GM23338 (cell line): Measurements from ENCODE around the gene MOK. TPM values are rescaled to one million over a fixed set of nuclear protein-coding genes. Genes with fewer than 3 reads are reported as not detected.

Experiments used
- ATAC-seq: fragments of 200-7000 bp; cut with Tn5 transposase; 3 replicates; pipeline ENCODE4 v1.9.1; 2020
- DNase-seq: peaks from one replicate; pipeline ENCODE4 v3.0.0-alpha.2; 2015; ENCODE audit warnings: low spot score
- H2AFZ ChIP-seq: fragments of 200-600 bp; sonication (generic); 2 replicates; pipeline ENCODE4 v1.8.0; 2016; ENCODE audit warnings: antibody characterized with exemption, mild to moderate bottlenecking, moderate library complexity
- H3F3A ChIP-seq: fragments of 200-600 bp; sonication (generic); replicated peaks from 2 replicates; pipeline ENCODE4 v1.8.0; 2017; ENCODE audit warnings: antibody characterized with exemption, mixed run types, low read depth
- H3K27ac ChIP-seq: fragments of 200-600 bp; sonication (generic); 2 replicates; pipeline ENCODE4 v1.6.1; 2016; ENCODE audit warnings: low read depth
- H3K27me3 ChIP-seq: fragments of 200-600 bp; sonication (generic); 2 replicates; pipeline ENCODE4 v1.8.0; 2016; ENCODE audit warnings: mild to moderate bottlenecking, mixed run types, moderate library complexity; ENCODE audit not compliant: insufficient read depth
- H3K36me3 ChIP-seq: fragments of 200-600 bp; sonication (generic); 2 replicates; pipeline ENCODE4 v1.8.0; 2016; ENCODE audit warnings: mild to moderate bottlenecking; ENCODE audit not compliant: insufficient read depth
- H3K4me1 ChIP-seq: fragments of 200-600 bp; sonication (generic); 2 replicates; pipeline ENCODE4 v1.8.0; 2016; ENCODE audit warnings: mild to moderate bottlenecking, moderate library complexity; ENCODE audit not compliant: insufficient read depth
- H3K4me2 ChIP-seq: fragments of 200-600 bp; sonication (generic); 2 replicates; pipeline ENCODE4 v1.7.1; 2017; ENCODE audit warnings: mixed run types
- H3K4me3 ChIP-seq: fragments of 200-600 bp; sonication (generic); 2 replicates; pipeline ENCODE4 v1.6.1; 2016; ENCODE audit warnings: mixed run types
- H3K79me2 ChIP-seq: fragments of 200-600 bp; sonication (generic); replicated peaks from 2 replicates; pipeline ENCODE4 v1.8.0; 2017; ENCODE audit warnings: mild to moderate bottlenecking; ENCODE audit not compliant: insufficient read depth
- H3K9me2 ChIP-seq: fragments of 200-600 bp; sonication (generic); 2 replicates; pipeline ENCODE4 v1.8.0; 2017; ENCODE audit not compliant: insufficient read depth
- H4K20me1 ChIP-seq: fragments of 200-600 bp; sonication (generic); replicated peaks from 2 replicates; pipeline ENCODE4 v1.8.0; 2017; ENCODE audit warnings: mild to moderate bottlenecking; ENCODE audit not compliant: insufficient read depth
- H3K27ac Mint-ChIP-seq: 2 replicates; pipeline ENCODE4 v1.8.0; 2020; ENCODE audit warnings: inconsistent platforms, mild to moderate bottlenecking, moderate library complexity, mixed read lengths
- H3K27me3 Mint-ChIP-seq: 3 replicates; pipeline ENCODE4 v1.8.0; 2022; ENCODE audit warnings: low read depth, mild to moderate bottlenecking, moderate library complexity, mixed read lengths, inconsistent platforms; ENCODE audit not compliant: insufficient read depth, poor library complexity
- H3K36me3 Mint-ChIP-seq: 3 replicates; pipeline ENCODE4 v1.8.0; 2021; ENCODE audit warnings: low read depth, mild to moderate bottlenecking, inconsistent platforms, moderate library complexity, mixed read lengths
- H3K4me1 Mint-ChIP-seq: 3 replicates; pipeline ENCODE4 v1.8.0; 2020; ENCODE audit warnings: mild to moderate bottlenecking, inconsistent platforms, mixed read lengths
- H3K4me3 Mint-ChIP-seq: 3 replicates; pipeline ENCODE4 v1.8.0; 2021; ENCODE audit warnings: moderate library complexity, mild to moderate bottlenecking, inconsistent platforms, mixed read lengths
- H3K9me3 Mint-ChIP-seq: 3 replicates; pipeline ENCODE4 v1.8.0; 2020; ENCODE audit warnings: moderate library complexity, mild to moderate bottlenecking, inconsistent platforms, mixed read lengths
- CTCF ChIP-seq, 2 experiments: fragments of 200-600 bp in 1 of 2; sonication (generic) in 1 of 2; conservative IDR thresholded peaks; 2 replicates each; pipeline versions ENCODE4 v1.5.1 to v1.6.1; 2016 to 2017; ENCODE audit warnings: antibody characterized with exemption in 2 of 2, low read depth in 2 of 2, mild to moderate bottlenecking in 2 of 2, moderate library complexity in 1 of 2
- EZH2 ChIP-seq: fragments of 200-600 bp; sonication (generic); IDR thresholded peaks from one replicate; pipeline ENCODE4 v1.8.0; 2017; ENCODE audit warnings: antibody characterized with exemption, mild to moderate bottlenecking, low read depth; ENCODE audit not compliant: unreplicated experiment
- EZH2phosphoT487 ChIP-seq: fragments of 200-600 bp; sonication (generic); IDR thresholded peaks from one replicate; pipeline ENCODE4 v1.8.1; 2018; ENCODE audit warnings: antibody characterized with exemption; ENCODE audit not compliant: unreplicated experiment
- JUNB ChIP-seq: IDR thresholded peaks from one replicate; pipeline ENCODE4 v1.6.1; 2016; ENCODE audit warnings: antibody characterized with exemption; ENCODE audit not compliant: unreplicated experiment
- NANOG ChIP-seq: IDR thresholded peaks from 2 replicates; pipeline ENCODE4 v1.6.1; 2016; ENCODE audit warnings: antibody characterized with exemption, borderline replicate concordance
- STAT1 ChIP-seq: IDR thresholded peaks from one replicate; pipeline ENCODE4 v1.6.1; 2016; ENCODE audit warnings: antibody characterized with exemption; ENCODE audit not compliant: unreplicated experiment
- ZNF331 ChIP-seq: fragments of 250-450 bp; sonication (Bioruptor Pico); IDR thresholded peaks from 2 replicates; pipeline ENCODE4 v1.5.0; 2020; ENCODE audit warnings: low read depth, mild to moderate bottlenecking, moderate library complexity
- polyA plus RNA-seq: library from polyadenylated mRNA; unstranded; fragments of >200 nt; fragmentation: Nextera tagmentation; extraction: Ambion mirVana; gene quantifications from 2 replicates; pipeline ENCODE4 v1.2.1, GENCODE V29; 2016
- total RNA-seq: library from RNA; depleted of rRNA; stranded (reverse); fragments of >200 nt; shearing (Covaris generic); gene quantifications from 2 replicates; pipeline ENCODE4 v1.2.3, GENCODE V29; 2014
- TF ChIP-seq, protein P1 (sequence below): IDR thresholded peaks from 2 replicates; pipeline ENCODE4 v1.6.1; 2016; ENCODE audit warnings: antibody characterized with exemption

MOK gene
- total and polyA plus RNA-seq, 2 experiments from 2014 or later, result 3.1 TPM

GRCh38 chr14:102208741-102209140 is 96.2 kb downstream of the MOK start:
- Histone ChIP-seq H3K27ac (no peak overlapping the region), H3K4me3 (no peak overlapping the region), H3K27me3 (no peaks in the 10 kb centered on the region), H3F3A (peaks cover 7% of the 10 kb centered on the region; the same call in 1 of the 2 replicates), H3K36me3 (no peaks in the 10 kb centered on the region; the same call in 1 of the 2 replicates), H3K4me2 (no peak overlapping the region), H4K20me1 (peaks cover 25% of the 10 kb centered on the region), H3K9me2 (no peaks in the 10 kb centered on the region), H3K4me1 (peaks cover 13% of the 10 kb centered on the region; the same call in 1 of the 2 replicates), H3K79me2 (peaks cover 43% of the 10 kb centered on the region), H2AFZ (no peak overlapping the region)
- peaks cover 16% of the 10 kb centered on the region; the same call in 2 of the 3 replicates for H3K36me3 Mint-ChIP-seq
- ATAC-seq, result no peak
- no peak overlapping the region for H3K4me3 Mint-ChIP-seq
- H3K4me1 Mint-ChIP-seq, result peaks cover 37% of the 10 kb centered on the region
- no peak overlapping the region; the same call in 1 of the 2 replicates for H3K27ac Mint-ChIP-seq
- TF ChIP-seq CTCF (conservative IDR thresholded peaks at IDR 0.05; ENCODE audit: low read depth in 2 of 2) (no peak), JUNB (no peak), STAT1 (no peak), EZH2 (no peak), ZNF331 (CRISPR knock-in tag) (no peak)
- no peak for DNase-seq
- peaks cover 11% of the 10 kb centered on the region for H3K27me3 Mint-ChIP-seq
- no peaks in the 10 kb centered on the region for H3K9me3 Mint-ChIP-seq

DNA sequence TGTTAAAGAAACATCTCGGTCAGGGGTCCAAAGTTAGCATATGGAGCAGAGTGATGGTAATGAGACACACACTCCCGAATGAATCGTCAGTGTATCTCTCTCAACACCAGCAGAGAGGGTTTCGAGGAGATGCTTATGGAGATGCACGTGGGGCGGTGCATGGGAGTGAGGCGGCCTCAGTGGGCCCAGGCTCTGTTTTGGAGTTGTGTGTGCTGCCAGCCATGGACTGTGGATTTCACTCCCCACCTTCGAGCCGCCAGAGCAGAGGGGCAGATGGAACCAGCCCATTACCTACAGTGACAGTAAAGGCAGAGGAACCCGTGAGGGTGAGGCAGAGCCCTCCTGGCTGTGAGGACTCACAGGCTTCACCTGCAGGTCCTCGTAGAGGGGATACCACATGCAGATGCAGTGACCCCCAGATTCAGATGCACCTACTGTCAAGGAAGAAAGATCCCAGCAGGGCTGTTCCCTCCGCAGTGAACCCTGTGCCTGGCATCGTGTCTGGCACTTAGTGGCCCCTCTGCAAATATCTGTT is 97.1 kb downstream of the MOK start:
- no peak overlapping the region for H3K4me2 ChIP-seq
- H3K27ac ChIP-seq, result no peak overlapping the region
- H4K20me1 ChIP-seq, result peaks cover 22% of the 10 kb centered on the region
- no peaks in the 10 kb centered on the region for H3K9me2 ChIP-seq
- no peak overlapping the region for H3K4me3 ChIP-seq
- no peak for DNase-seq
- no peaks in the 10 kb centered on the region; the same call in 1 of the 2 replicates for H3K36me3 ChIP-seq
- H3K27ac Mint-ChIP-seq, result no peak overlapping the region
- H3K4me1 ChIP-seq, result peaks cover 7% of the 10 kb centered on the region; the same call in 1 of the 2 replicates
- H3K79me2 ChIP-seq, result peaks cover 47% of the 10 kb centered on the region
- H2AFZ ChIP-seq, result no peak overlapping the region
- peaks cover 33% of the 10 kb centered on the region for H3K4me1 Mint-ChIP-seq
- H3K9me3 Mint-ChIP-seq, result no peaks in the 10 kb centered on the region
- H3F3A ChIP-seq, result peaks cover 7% of the 10 kb centered on the region; the same call in 1 of the 2 replicates
- H3K27me3 Mint-ChIP-seq, result peaks cover 8% of the 10 kb centered on the region
- no peak for ATAC-seq
- no peaks in the 10 kb centered on the region for H3K27me3 ChIP-seq
- peaks cover 16% of the 10 kb centered on the region; the same call in 2 of the 3 replicates for H3K36me3 Mint-ChIP-seq
- no peak overlapping the region for H3K4me3 Mint-ChIP-seq
- TF ChIP-seq, protein P1, sequence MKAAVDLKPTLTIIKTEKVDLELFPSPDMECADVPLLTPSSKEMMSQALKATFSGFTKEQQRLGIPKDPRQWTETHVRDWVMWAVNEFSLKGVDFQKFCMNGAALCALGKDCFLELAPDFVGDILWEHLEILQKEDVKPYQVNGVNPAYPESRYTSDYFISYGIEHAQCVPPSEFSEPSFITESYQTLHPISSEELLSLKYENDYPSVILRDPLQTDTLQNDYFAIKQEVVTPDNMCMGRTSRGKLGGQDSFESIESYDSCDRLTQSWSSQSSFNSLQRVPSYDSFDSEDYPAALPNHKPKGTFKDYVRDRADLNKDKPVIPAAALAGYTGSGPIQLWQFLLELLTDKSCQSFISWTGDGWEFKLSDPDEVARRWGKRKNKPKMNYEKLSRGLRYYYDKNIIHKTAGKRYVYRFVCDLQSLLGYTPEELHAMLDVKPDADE, result no peak
- TF ChIP-seq NANOG (no peak), JUNB (no peak), EZH2phosphoT487 (no peak), EZH2 (no peak)
